ENCODE data around the gene CPLANE1. TPM values are rescaled to one million over a fixed set of nuclear protein-coding genes. Genes with fewer than 3 reads are reported as not detected.

Gene CPLANE1
- total RNA-seq, 2 donors from 2014 or later, result 9.4 to 12.1 TPM

Other genes starting within 250 kb of the CPLANE1 start
- 10 to 100 TPM; 46.2 to 75.7 TPM for gene NUP155, start 121.7 kb upstream of the CPLANE1 start, total RNA-seq
- gene WDR70, start 129.9 kb upstream of the CPLANE1 start, total RNA-seq, result 10 to 100 TPM; 32.7 to 58.5 TPM